Endothelial cell of umbilical vein (primary cell): ENCODE results near the gene TRAPPC2.

Experiments
- GATA2 ChIP-seq: IDR thresholded peaks from 2 replicates; pipeline ENCODE4 v1.7.0; 2011; ENCODE audit warnings: low read depth, mild to moderate bottlenecking, moderate library complexity, mixed read lengths, low read length; ENCODE audit not compliant: insufficient read length, insufficient read depth
- JUN ChIP-seq: IDR thresholded peaks from 2 replicates; pipeline ENCODE4 v1.6.1; 2011; ENCODE audit warnings: borderline replicate concordance, low read depth; ENCODE audit not compliant: insufficient read length, insufficient read depth
- POLR2A ChIP-seq: IDR thresholded peaks from 2 replicates; pipeline ENCODE4 v1.6.1; 2012; ENCODE audit warnings: low read depth, mild to moderate bottlenecking, control low read depth, low read length
- POLR2AphosphoS5 ChIP-seq: IDR thresholded peaks from 2 replicates; pipeline ENCODE4 v1.6.1; 2012; ENCODE audit warnings: low read depth, mild to moderate bottlenecking, control low read depth, low read length, moderate library complexity; ENCODE audit not compliant: insufficient read depth
- TF ChIP-seq, protein P1 (sequence below), 2 donors: IDR thresholded peaks; 1 replicate in 1 of 2; 2 replicates in 1 of 2; pipeline ENCODE4 v1.5.1; 2011; ENCODE audit warnings: low read length in 2 of 2, mild to moderate bottlenecking in 2 of 2, moderate library complexity in 2 of 2, control low read depth in 1 of 2, inconsistent platforms in 1 of 2, low read depth in 1 of 2; ENCODE audit not compliant: insufficient read depth in 1 of 2; ENCODE audit errors: extremely low read depth in 1 of 2
- TF ChIP-seq, protein P2 (sequence below): IDR thresholded peaks from 2 replicates; pipeline ENCODE4 v1.6.1; 2011; ENCODE audit not compliant: insufficient read depth, insufficient read length

DNA sequence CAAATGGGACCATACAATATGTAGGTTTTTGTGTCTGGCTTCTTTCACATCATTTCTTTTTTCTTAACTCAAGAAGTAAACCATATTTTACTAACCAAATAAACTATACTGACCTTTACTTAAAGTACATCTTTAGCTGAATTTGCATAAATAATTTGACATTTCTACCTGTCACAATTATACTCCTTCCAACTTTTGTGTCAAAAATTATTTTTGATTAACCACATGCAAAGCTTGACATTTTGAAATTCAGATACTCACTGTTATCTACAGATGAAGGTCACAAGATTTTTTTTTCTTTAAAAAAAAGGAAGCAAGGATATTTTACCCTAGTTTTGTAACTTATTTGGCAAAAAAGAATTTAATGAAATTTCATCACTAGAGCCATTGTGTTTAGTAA lies 57.5 kb downstream of the TRAPPC2 start:
- TF ChIP-seq POLR2AphosphoS5 = no peak
- TF ChIP-seq, protein P1, sequence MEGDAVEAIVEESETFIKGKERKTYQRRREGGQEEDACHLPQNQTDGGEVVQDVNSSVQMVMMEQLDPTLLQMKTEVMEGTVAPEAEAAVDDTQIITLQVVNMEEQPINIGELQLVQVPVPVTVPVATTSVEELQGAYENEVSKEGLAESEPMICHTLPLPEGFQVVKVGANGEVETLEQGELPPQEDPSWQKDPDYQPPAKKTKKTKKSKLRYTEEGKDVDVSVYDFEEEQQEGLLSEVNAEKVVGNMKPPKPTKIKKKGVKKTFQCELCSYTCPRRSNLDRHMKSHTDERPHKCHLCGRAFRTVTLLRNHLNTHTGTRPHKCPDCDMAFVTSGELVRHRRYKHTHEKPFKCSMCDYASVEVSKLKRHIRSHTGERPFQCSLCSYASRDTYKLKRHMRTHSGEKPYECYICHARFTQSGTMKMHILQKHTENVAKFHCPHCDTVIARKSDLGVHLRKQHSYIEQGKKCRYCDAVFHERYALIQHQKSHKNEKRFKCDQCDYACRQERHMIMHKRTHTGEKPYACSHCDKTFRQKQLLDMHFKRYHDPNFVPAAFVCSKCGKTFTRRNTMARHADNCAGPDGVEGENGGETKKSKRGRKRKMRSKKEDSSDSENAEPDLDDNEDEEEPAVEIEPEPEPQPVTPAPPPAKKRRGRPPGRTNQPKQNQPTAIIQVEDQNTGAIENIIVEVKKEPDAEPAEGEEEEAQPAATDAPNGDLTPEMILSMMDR (IDR thresholded peaks at IDR 0.05; ENCODE audit: extremely low read depth in 1 of 2, insufficient read depth in 1 of 2, low read depth in 1 of 2, low read length in 2 of 2) = no peak
- no peak for TF ChIP-seq POLR2A
- no peak for TF ChIP-seq JUN
- TF ChIP-seq GATA2 = no peak
- TF ChIP-seq, protein P2, sequence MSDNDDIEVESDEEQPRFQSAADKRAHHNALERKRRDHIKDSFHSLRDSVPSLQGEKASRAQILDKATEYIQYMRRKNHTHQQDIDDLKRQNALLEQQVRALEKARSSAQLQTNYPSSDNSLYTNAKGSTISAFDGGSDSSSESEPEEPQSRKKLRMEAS = no peak
